ENCODE results near the gene NOXO1. TPM values are rescaled to one million over a fixed set of nuclear protein-coding genes. Genes with fewer than 3 reads are reported as not detected.

NOXO1 gene
- total RNA-seq, 1 experiment from 2014 or later, result 3.4 TPM

DNA sequence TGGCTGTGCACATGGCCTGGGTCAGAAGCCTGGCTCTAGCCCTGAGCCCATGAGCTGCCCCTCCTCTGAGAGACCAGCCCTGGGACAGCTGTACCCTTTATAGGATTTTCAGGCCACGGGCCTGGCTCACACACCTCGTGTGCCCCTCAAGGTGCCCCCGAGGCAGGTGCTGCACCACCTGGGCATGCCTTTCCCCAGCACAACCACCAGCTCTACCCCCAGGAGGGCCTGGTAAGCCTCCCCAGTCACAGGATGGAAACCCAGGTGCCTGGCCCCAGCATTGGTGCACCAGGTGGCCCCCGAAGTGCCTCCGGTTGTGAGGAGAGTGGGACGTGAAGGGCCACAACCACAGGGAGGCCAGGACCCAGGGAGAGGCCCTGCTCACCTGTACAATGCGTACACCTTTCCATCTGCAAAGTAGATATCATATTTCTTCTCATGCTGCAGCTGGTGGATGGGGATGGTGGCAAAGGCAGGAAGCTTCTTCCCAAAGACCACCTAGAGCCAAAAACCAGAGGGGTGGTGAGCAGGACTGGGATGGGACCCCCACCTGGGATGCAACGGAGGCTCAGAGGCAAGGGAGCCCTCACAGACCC is 22.1 kb upstream of the NOXO1 start:
- Histone ChIP-seq H3F3A (ENCODE audit: low read length, unreplicated experiment) (no peaks in the 10 kb centered on the region), H3K4me3 (ENCODE audit: low read length) (no peak overlapping the region), H3K79me2 (ENCODE audit: low read length) (peaks cover 53% of the 10 kb centered on the region), H3K4me1 (ENCODE audit: insufficient read depth, low read length) (peaks cover 14% of the 10 kb centered on the region), H3K4me2 (ENCODE audit: low read length) (no peak overlapping the region), H3K9ac (ENCODE audit: low read length) (no peak overlapping the region), H3K27me3 (ENCODE audit: low read length) (no peaks in the 10 kb centered on the region), H3K9me2 (replicated peaks; ENCODE audit: low read length) (no peaks in the 10 kb centered on the region), H4K20me1 (ENCODE audit: low read length) (peaks cover 33% of the 10 kb centered on the region), H3K27ac (ENCODE audit: low read length) (no peak overlapping the region), H3K9me3 (ENCODE audit: low read length) (no peaks in the 10 kb centered on the region), H3K36me3 (ENCODE audit: low read depth, low read length) (peaks cover 6% of the 10 kb centered on the region; the same call in 1 of the 2 replicates), H2AFZ (ENCODE audit: low read length) (no peak overlapping the region)
- ChIA-PET CTCF (interaction anchor here (1.0 kb wide), 1 partner anchor 18 kb away, joined by 3 read pairs; no protein-coding TSS in a partner anchor), POLR2A (ENCODE audit: unreplicated experiment) (no interaction called here)
- TF ChIP-seq EZH2 (IDR thresholded peaks at IDR 0.05; ENCODE audit: low read length, unreplicated experiment) (no peak), EZH2phosphoT487 (IDR thresholded peaks at IDR 0.05; ENCODE audit: borderline replicate concordance, low read length) (no peak)
- TF ChIP-seq, protein P1, sequence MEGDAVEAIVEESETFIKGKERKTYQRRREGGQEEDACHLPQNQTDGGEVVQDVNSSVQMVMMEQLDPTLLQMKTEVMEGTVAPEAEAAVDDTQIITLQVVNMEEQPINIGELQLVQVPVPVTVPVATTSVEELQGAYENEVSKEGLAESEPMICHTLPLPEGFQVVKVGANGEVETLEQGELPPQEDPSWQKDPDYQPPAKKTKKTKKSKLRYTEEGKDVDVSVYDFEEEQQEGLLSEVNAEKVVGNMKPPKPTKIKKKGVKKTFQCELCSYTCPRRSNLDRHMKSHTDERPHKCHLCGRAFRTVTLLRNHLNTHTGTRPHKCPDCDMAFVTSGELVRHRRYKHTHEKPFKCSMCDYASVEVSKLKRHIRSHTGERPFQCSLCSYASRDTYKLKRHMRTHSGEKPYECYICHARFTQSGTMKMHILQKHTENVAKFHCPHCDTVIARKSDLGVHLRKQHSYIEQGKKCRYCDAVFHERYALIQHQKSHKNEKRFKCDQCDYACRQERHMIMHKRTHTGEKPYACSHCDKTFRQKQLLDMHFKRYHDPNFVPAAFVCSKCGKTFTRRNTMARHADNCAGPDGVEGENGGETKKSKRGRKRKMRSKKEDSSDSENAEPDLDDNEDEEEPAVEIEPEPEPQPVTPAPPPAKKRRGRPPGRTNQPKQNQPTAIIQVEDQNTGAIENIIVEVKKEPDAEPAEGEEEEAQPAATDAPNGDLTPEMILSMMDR (conservative IDR thresholded peaks at IDR 0.05; ENCODE audit: low read depth, low read length), result no peak
- DNase-seq (no peak), ATAC-seq (no peak)
- intact Hi-C loops (cut with micrococcal nuclease), result no loop called here
- no TSS peak for BruUV-seq (replicated peaks)

DNA sequence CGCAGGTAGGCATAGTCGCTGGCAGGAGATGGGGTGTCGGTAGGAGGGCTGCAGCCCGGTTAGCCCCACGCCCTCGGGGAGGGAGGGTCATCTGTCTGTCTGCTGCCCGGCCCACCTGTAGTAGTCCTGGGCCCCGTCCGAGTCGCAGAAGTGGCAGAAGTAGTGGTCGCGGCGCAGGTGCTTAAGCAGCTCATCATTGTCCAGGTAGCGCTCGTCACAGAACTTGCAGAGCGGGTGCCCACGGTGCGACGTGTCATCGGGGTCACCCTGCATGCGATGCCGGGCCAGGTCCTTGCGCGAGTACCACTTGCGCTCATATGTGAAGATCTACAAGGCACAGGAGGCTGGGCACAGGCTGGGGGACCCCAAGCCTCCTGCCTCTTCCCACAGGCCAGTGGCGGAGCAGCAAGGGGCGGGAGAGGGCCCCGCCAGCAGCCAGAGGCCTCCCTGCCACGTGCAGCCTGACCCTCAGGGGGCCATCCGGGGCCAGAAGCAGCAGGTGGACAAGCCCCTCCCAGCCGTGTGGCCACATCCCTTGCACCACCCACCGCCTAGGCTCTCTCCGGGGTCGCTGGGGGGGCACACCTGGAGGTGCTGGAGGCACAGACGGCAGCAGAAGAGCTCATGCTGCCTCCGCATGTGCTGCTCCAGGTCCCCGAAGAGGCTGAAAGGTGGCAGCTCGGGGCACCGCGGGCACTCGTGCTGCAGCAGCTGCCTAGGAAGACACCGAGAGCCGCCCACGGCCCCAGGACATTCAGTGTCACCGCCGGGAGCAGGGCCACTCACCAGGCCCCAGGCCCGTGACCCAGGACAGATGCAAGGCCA is 21.3 kb upstream of the NOXO1 start:
- H3K79me2 ChIP-seq (ENCODE audit: low read length), result peaks cover 46% of the 10 kb centered on the region
- H4K20me1 ChIP-seq (ENCODE audit: low read length), result peaks cover 30% of the 10 kb centered on the region
- BruUV-seq (replicated peaks), result no TSS peak

More for the DNA sequence above, 21.3 kb upstream of the NOXO1 start:
- intact Hi-C loops (cut with micrococcal nuclease), result no loop called here
- H3K4me2 ChIP-seq (ENCODE audit: low read length), result no peak overlapping the region
- no peak overlapping the region for H2AFZ ChIP-seq (ENCODE audit: low read length)
- H3K36me3 ChIP-seq (ENCODE audit: low read depth, low read length), result peaks cover 6% of the 10 kb centered on the region; the same call in 1 of the 2 replicates
- H3K9me2 ChIP-seq (replicated peaks; ENCODE audit: low read length), result no peaks in the 10 kb centered on the region
- DNase-seq (no peak), ATAC-seq (no peak)
- H3K4me1 ChIP-seq (ENCODE audit: insufficient read depth, low read length), result peaks cover 9% of the 10 kb centered on the region
- no peaks in the 10 kb centered on the region for H3F3A ChIP-seq (ENCODE audit: low read length, unreplicated experiment)
- no peaks in the 10 kb centered on the region for H3K9me3 ChIP-seq (ENCODE audit: low read length)
- TF ChIP-seq EZH2phosphoT487 (IDR thresholded peaks at IDR 0.05; ENCODE audit: borderline replicate concordance, low read length), result no peak
- no peak for TF ChIP-seq EZH2 (IDR thresholded peaks at IDR 0.05; ENCODE audit: low read length, unreplicated experiment)
- TF ChIP-seq, protein P1 (conservative IDR thresholded peaks at IDR 0.05; ENCODE audit: low read depth, low read length), result no peak
- H3K4me3 ChIP-seq (ENCODE audit: low read length), result no peak overlapping the region
- H3K27me3 ChIP-seq (ENCODE audit: low read length), result no peaks in the 10 kb centered on the region
- H3K27ac ChIP-seq (ENCODE audit: low read length), result no peak overlapping the region
- ChIA-PET CTCF (no interaction called here), POLR2A (ENCODE audit: unreplicated experiment) (no interaction called here)
- no peak overlapping the region for H3K9ac ChIP-seq (ENCODE audit: low read length)

Data from PC-3 (cell line).